Hepatocyte (in vitro differentiated cells): ENCODE data around the gene INPP4B.

Experiments used
- CTCF ChIP-seq: fragments of 200-600 bp; sonication (generic); IDR thresholded peaks from 2 replicates; pipeline ENCODE4 v1.5.1; 2016; ENCODE audit warnings: antibody characterized with exemption, mild to moderate bottlenecking; ENCODE audit not compliant: poor library complexity
- EZH2 ChIP-seq: fragments of 200-600 bp; sonication (generic); IDR thresholded peaks from 2 replicates; pipeline ENCODE4 v1.6.1; 2016; ENCODE audit warnings: antibody characterized with exemption, mild to moderate bottlenecking, borderline replicate concordance
- EZH2phosphoT487 ChIP-seq: fragments of 200-600 bp; sonication (generic); IDR thresholded peaks from one replicate; pipeline ENCODE4 v1.6.1; 2018; ENCODE audit warnings: antibody characterized with exemption, mild to moderate bottlenecking, low read depth, moderate library complexity; ENCODE audit not compliant: unreplicated experiment, severe bottlenecking

DNA sequence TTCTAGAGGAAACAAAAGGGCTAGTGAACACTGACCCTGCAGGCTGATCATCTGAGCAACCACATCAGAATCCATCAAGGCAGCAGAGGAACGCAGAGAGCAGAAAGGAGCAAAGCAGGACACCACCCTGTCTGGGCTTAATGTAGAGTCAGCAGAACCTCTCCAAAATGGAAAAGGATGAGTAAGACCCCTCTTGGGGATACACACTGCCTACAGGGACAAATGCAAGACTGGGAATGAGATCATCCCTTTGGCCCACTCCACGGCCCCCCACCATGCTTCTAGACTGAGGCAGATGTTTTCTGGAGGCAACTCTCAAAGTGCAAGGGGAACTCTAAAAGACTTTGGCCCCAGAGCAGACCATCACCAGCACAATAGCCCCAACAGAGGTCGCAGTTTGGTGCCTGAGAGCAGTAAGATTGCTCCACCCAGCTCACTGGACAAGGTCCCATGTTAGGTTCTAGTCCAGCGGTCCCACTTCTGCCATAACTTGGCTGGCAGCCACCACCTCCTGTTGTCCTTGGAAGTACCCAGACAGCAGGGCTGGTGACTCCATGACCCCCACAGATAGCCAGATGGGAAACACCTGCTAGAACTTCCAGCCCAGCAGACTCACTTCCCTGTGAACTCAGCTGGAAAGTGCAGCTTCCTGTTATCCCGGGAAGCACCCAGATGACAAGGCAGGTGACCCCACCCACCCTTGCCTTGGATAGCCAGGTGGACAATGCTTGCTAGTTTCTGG, 372.7 kb downstream of the INPP4B start:
- TF ChIP-seq EZH2, result no peak
- no peak for TF ChIP-seq CTCF
- TF ChIP-seq EZH2phosphoT487, result no peak
